Measurements from ENCODE around the gene ZBTB6.
"Not testable (repeated sequence)": the region's sequence is repeated elsewhere in the genome, so short reads cannot be mapped to it uniquely, and the experiment has no call there.

Gene ZBTB6

DNA sequence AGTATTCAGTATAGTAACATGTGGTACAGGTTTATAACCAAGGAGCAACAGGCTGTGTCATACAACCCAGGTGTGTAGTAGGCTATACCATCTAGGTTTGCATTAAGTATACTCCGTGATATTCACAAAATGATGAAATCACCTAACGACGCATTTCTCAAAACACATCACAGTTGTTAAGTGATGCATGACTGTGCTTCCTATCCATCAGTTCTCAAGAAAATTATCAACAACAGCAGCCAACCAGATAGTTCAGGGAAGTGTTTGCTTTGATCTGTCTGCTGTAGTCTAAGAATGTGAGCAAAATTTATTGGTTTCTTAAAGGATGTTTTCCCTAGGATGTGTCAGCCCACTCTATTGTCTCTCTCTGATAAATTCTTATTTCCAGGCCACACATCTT is 10.8 kb upstream of the ZBTB6 start:
- no peak for DNase-seq (ENCODE audit: low read depth)

DNA sequence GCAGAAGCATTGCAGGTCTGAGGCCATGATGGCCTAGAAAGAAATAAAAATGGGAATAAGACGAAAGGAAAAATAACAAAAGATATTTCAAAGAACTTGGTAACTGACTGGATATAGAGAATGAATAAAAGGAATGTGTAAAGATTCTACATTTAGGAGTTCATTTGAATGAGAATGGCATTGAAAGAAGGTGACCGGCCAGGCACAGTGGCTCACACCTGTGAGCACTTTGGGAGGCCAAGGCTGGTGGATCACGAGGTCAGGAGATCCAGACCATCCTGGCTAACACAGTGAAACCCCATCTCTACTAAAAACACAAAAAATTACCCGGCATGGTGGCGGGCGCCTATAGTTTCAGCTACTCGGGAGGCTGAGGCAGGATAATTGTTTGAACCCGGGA is 9.6 kb upstream of the ZBTB6 start:
- DNase-seq (ENCODE audit: low read depth), result no peak

DNA sequence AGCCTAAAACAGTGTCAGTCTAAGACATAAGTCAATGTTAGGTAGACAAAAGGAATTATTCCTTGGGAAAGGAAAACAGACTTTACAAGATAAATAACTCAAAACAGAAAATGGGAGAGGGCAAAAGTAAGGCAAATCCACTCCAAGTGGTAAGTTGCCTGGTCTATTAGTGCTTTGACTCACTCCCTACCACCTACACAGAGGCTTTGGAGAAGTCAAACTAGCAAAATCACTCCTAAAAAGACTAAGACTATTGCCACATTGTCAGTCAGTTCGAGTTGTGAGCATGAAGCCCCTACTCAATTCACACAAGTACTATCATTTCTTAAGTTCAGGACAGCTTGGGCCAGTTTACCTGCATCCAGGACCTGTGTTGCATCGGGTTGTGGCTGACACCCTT is 5.2 kb upstream of the ZBTB6 start:
- no peak for DNase-seq (ENCODE audit: low read depth)

DNA sequence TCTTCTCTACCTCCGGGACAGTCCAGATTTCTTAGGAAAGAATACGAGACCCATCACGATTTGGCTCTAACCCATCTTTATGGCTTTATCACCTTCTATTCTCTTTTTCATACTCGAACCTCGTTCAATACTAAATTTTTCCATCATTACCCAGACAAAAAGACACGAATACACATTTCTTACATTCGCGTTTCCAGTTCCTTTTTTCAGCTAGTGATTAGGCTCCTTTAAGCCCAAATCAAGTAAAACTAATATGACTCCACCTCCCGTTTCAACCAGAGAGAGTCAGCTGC is 506 bp downstream of the ZBTB6 start:
- DNase-seq (ENCODE audit: low read depth), result no peak

GRCh38 chr9:122906122-122906521 is 7.0 kb downstream of the ZBTB6 start:
- not testable (repeated sequence) for DNase-seq (ENCODE audit: low read depth)

DNA sequence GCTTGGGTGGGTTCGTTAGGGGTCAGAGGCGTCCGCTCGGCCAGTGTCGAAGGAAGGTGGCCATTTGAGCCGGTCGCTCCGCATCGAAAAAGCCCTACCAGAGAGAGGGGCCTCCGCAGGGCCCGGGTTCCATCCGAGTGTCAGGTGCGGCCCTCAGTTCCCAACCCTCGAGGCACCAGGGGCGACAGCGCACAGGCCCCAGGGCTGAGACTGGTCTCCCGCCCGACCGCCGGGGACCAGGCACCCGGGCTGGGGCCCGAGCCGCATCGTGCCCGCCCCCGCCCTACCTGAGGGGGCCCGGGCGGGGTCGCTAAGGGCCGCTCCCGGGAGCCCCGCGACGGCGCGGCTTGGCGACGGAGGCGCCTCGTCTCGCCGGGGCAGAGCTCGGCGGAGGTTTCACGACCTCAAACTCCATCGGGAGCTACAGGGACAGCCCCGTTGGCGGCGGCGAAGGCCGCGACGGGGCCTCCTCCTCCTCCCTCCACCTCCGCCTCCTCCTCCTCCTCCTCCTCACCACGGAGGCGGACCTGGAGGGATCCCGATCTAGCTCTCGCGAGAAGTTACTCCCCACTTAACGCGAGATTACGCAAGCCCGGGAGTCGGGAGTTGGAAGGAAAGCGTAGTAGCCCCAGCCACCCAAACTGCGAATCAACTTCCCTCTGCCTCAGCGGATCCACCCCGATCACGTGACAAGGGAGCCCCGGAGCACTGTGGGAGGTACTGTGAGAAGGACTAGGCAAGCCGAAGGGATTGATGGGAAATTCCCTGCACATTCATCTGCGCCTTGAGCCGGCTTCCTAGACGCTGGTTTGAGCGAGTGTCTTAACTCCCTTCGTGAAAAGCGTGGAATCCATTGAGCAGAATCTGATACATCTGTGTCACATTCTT is 8.1 kb downstream of the ZBTB6 start, which contains the start of gene RC3H2:
Gene RC3H2 (minus strand): TSS at position 537 of the 888 bp plus-strand sequence. CDS start 7,850 bp downstream, outside the sequence.
- DNase-seq (ENCODE audit: low read depth), result peak; percentile 94

- DNase-seq (ENCODE audit: low read depth), result no peak
These were observed 8.7 kb downstream of the ZBTB6 start for GRCh38 chr9:122904466-122904822.

DNA sequence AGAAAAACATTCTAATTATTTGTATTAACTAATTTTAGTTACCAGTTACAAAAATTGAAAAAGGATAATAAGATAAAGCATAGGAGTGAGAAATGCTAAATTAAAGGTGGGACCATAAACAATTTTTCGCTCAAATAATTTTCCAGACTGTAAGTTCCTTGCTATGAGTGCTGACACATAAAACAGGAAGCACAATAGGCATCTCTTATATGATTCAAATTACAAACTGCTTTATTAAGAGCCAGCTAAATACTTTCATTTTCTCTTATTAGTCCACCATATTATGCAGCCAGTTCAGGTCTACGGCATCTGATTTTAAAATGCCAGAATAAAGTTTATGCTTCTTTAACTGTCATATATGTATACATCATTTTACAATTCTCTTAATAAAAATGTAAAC is 12.3 kb downstream of the ZBTB6 start:
- no peak for DNase-seq (ENCODE audit: low read depth)

DNA sequence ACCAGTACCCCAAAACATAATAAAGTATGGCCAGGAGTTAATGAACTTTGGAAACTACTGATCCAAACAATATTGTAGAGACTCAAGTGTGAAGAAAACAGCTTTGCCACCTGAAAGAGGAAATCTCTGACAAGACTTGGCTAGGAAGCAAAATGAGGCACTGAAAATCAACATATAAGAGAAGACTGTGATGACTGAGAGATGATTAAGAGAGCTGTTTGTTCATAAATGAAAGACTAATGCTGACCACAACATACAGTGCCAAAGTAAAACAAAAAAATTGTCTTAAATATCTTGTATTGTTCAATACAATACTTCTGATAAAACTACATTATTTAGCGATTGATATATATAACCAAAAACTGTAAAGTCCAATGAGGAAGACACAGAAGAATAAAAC is 15.2 kb downstream of the ZBTB6 start:
- DNase-seq (ENCODE audit: low read depth), result no peak

DNA sequence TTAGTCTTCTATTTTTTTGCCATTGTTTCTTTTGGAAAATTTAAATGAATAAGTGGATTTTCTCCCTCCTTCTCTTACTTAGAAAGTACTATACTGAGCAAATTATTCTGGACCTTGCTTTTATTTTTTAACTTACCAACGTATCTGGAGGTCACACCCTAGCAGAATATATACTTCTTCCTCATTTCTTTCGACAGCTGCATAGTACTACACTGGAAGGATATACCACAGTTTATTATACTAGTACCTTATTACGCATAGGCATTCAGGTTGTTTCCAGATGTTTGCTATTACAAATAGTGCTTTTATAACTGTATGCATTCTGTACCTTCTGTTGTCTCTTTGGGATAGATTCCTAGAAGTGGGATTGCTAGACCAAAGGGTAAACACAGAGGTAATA is 24.6 kb downstream of the ZBTB6 start:
- no peak for DNase-seq (ENCODE audit: low read depth)

GRCh38 chr9:122883125-122883524 is 30.0 kb downstream of the ZBTB6 start:
- DNase-seq (ENCODE audit: low read depth), result no peak

DNA sequence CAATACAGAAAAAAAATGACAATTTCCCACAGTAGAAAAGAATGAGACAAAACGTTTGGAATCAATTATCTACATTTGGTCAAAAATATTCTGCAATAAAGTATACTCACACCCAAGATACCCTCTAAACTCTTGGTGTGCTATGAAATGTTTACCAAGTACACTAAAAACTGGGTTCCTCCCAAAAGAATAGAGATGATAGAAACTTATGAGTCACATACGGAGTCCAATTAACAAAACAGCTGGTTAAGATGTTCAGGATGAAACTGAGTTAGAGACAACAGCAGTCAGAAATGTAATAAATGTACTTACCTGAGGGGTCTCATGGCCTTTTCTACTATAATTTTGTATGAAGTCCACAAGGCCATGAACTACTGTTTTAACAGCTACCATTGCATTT is 33.7 kb downstream of the ZBTB6 start:
- no peak for DNase-seq (ENCODE audit: low read depth)

DNA sequence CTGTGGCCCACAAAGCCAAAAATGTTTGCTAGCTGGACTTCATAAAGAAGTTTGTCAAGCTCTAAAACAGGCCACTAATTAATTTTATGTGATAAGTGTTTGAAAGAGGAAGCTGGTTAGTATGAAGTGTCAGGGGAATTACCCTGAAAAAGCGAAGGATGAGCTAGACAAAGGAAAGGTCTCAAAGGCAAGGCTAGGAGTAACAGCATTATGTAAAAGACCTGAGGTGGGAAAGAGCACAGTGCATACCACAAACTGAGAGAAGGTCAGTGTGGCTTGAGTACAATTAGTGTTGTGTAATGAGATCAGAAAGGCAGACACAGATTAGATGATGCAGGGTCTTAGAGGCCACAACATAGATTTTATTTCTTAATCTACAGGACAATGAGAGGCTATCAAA is 37.6 kb downstream of the ZBTB6 start:
- DNase-seq (ENCODE audit: low read depth), result no peak

- not testable (repeated sequence) for DNase-seq (ENCODE audit: low read depth)
These were observed 45.8 kb downstream of the ZBTB6 start for GRCh38 chr9:122867276-122867675.

GRCh38 chr9:122866079-122866478 is 47.0 kb downstream of the ZBTB6 start:
- DNase-seq (ENCODE audit: low read depth), result no peak

- DNase-seq (ENCODE audit: low read depth), result no peak
These were observed 47.8 kb downstream of the ZBTB6 start for GRCh38 chr9:122865300-122865699.

- no peak for DNase-seq (ENCODE audit: low read depth)
These were observed 49.7 kb downstream of the ZBTB6 start for GRCh38 chr9:122863407-122863806.

- DNase-seq (ENCODE audit: low read depth), result no peak
These were observed 52.6 kb downstream of the ZBTB6 start for GRCh38 chr9:122860319-122861142.
